ENCODE measurements around the gene FANCC. TPM values are rescaled to one million over a fixed set of nuclear protein-coding genes. Genes with fewer than 3 reads are reported as not detected.

The FANCC gene
- total RNA-seq, 1 experiment from 2014 or later, result 19.4 TPM

- H3K36me3 ChIP-seq (ENCODE audit: control insufficient read depth in 1 of 2, insufficient read depth in 2 of 2, low read length in 2 of 2), result no peaks in the 10 kb centered on the region
- H3K9ac ChIP-seq (ENCODE audit: low read length), result no peak overlapping the region
- no peaks in the 10 kb centered on the region for H3K9me3 ChIP-seq (ENCODE audit: control insufficient read depth in 1 of 2, insufficient read depth in 1 of 2, low read depth in 1 of 2, low read length in 2 of 2)
- BruUV-seq (replicated peaks), result no TSS peak
- intact Hi-C loops (cut with micrococcal nuclease), result no loop called here
- ATAC-seq (no peak), DNase-seq (ENCODE audit: low read depth, low spot score) (no peak)
- no peak overlapping the region for H3K4me2 ChIP-seq (ENCODE audit: low read length)
- H3K4me3 ChIP-seq (replicated peaks in 1 of 2; ENCODE audit: low read depth in 1 of 2, low read length in 2 of 2), result no peak overlapping the region
- no peaks in the 10 kb centered on the region for H3K4me1 ChIP-seq (ENCODE audit: control insufficient read depth in 1 of 2, insufficient read depth in 2 of 2, low read length in 2 of 2)
- ChIA-PET CTCF (no interaction called here), POLR2A (no interaction called here), RAD21 (ENCODE audit: low non-redundant PET in 1 of 2, low total read pairs in 2 of 2, uncharacterized antibody in 2 of 2, unreplicated experiment in 2 of 2) (no interaction called here)
- no peak overlapping the region for H2AFZ ChIP-seq (ENCODE audit: low read depth, low read length, poor library complexity, severe bottlenecking)
- no peaks in the 10 kb centered on the region for H3K9me2 ChIP-seq (ENCODE audit: insufficient read depth)
- H3K27ac ChIP-seq (ENCODE audit: low read depth, low read length), result no peak overlapping the region
- H3K79me2 ChIP-seq (ENCODE audit: insufficient read depth, low read length), result no peaks in the 10 kb centered on the region
- no peaks in the 10 kb centered on the region for H3K27me3 ChIP-seq (ENCODE audit: insufficient read depth, low read length)
- TF ChIP-seq CBX3 (IDR thresholded peaks at IDR 0.05; ENCODE audit: low read depth) (no peak), TCF7L2 (IDR thresholded peaks at IDR 0.05; ENCODE audit: borderline replicate concordance, extremely low read depth, insufficient read depth, insufficient read length) (no peak), ELF1 (IDR thresholded peaks at IDR 0.05; ENCODE audit: borderline replicate concordance, low read depth) (no peak)
- TF ChIP-seq, protein P1, sequence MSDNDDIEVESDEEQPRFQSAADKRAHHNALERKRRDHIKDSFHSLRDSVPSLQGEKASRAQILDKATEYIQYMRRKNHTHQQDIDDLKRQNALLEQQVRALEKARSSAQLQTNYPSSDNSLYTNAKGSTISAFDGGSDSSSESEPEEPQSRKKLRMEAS (IDR thresholded peaks at IDR 0.05), result no peak
- H4K20me1 ChIP-seq (ENCODE audit: insufficient read depth), result no peaks in the 10 kb centered on the region
Measured at GRCh38 chr9:95237336-95237735, 80.2 kb downstream of the FANCC start.

DNA sequence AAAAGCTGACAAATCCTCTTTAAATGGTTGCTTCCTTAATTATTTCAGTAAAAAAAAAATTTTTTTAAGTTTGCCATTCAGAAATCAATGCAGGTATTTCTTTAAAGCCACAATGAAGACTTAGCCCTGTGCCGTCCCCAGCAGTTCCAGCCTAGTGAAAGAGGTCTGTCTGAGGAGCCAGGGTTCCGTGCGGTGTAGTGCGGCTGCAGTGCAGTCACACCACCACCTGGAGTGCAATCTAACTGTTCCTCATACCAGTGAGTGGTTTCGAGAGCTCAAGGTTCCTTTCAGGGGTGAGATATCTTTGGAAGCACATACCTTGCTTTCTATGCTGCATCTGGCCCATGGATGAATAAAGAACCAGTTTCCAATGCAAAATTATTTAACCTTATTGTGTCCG is 87.5 kb downstream of the FANCC start:
- Histone ChIP-seq H3K27me3 (ENCODE audit: insufficient read depth, low read length) (no peaks in the 10 kb centered on the region), H3K27ac (ENCODE audit: low read depth, low read length) (no peak overlapping the region), H3K9ac (ENCODE audit: low read length) (no peak overlapping the region), H3K79me2 (ENCODE audit: insufficient read depth, low read length) (no peaks in the 10 kb centered on the region), H2AFZ (ENCODE audit: low read depth, low read length, poor library complexity, severe bottlenecking) (no peak overlapping the region), H3K36me3 (ENCODE audit: control insufficient read depth in 1 of 2, insufficient read depth in 2 of 2, low read length in 2 of 2) (no peaks in the 10 kb centered on the region), H3K9me2 (ENCODE audit: insufficient read depth) (no peaks in the 10 kb centered on the region), H3K4me2 (ENCODE audit: low read length) (no peak overlapping the region), H3K9me3 (ENCODE audit: control insufficient read depth in 1 of 2, insufficient read depth in 1 of 2, low read depth in 1 of 2, low read length in 2 of 2) (no peaks in the 10 kb centered on the region), H4K20me1 (ENCODE audit: insufficient read depth) (no peaks in the 10 kb centered on the region), H3K4me3 (replicated peaks in 1 of 2; ENCODE audit: low read depth in 1 of 2, low read length in 2 of 2) (no peak overlapping the region), H3K4me1 (ENCODE audit: control insufficient read depth in 1 of 2, insufficient read depth in 2 of 2, low read length in 2 of 2) (no peaks in the 10 kb centered on the region)
- BruUV-seq (replicated peaks), result no TSS peak
- no peak for DNase-seq (ENCODE audit: low read depth, low spot score)
- POLR2A ChIA-PET, result no interaction called here
- RAD21 ChIA-PET (ENCODE audit: low non-redundant PET in 1 of 2, low total read pairs in 2 of 2, uncharacterized antibody in 2 of 2, unreplicated experiment in 2 of 2), result no interaction called here
- peak; percentile 65 for ATAC-seq
- TF ChIP-seq REST (IDR thresholded peaks at IDR 0.05; ENCODE audit: low read depth) (no peak), CTCF (IDR thresholded peaks at IDR 0.05 in 2 of 3, conservative IDR thresholded peaks at IDR 0.05 in 1 of 3; ENCODE audit: borderline replicate concordance in 1 of 3, insufficient read depth in 1 of 3, low read depth in 2 of 3, low read length in 2 of 3) (peak in 2 of 3 experiments; percentile 19 to 30; a peak in 2 of 6 replicates)
- CTCF ChIA-PET, result interaction anchor here (0.6 kb wide), 1 partner anchor 88 kb away, joined by 4 read pairs; no protein-coding TSS in a partner anchor
- intact Hi-C loops (cut with micrococcal nuclease), result no loop called here
